ENCODE data around the gene NDN. TPM values are rescaled to one million over a fixed set of nuclear protein-coding genes. Genes with fewer than 3 reads are reported as not detected.

Gene NDN
- total RNA-seq, 3 donors from 2014 or later, result 39.2 to 105 (median 41.6) TPM

- no peak for DNase-seq (ENCODE audit: low spot score in 2 of 2)
- TF ChIP-seq POLR2AphosphoS5 (IDR thresholded peaks at IDR 0.05) (no peak), CTCF (IDR thresholded peaks at IDR 0.05) (no peak), POLR2A (IDR thresholded peaks at IDR 0.05) (no peak)
- no peak overlapping the region for H3K4me3 ChIP-seq
- H3K27me3 ChIP-seq, result no peaks in the 10 kb centered on the region
- H3K9me3 ChIP-seq, result no peaks in the 10 kb centered on the region
- no peak overlapping the region for H3K27ac ChIP-seq
- no peaks in the 10 kb centered on the region for H3K4me1 ChIP-seq
- no peaks in the 10 kb centered on the region for H3K36me3 ChIP-seq
- intact Hi-C loops (cut with DNase I; ENCODE audit: low total_unique reads), result no loop called here
These were observed 8.2 kb upstream of the NDN start for GRCh38 chr15:23695282-23695681.

GRCh38 chr15:23694592-23694991 is 7.5 kb upstream of the NDN start:
- no peaks in the 10 kb centered on the region for H3K9me3 ChIP-seq
- TF ChIP-seq POLR2A (IDR thresholded peaks at IDR 0.05), result no peak
- H3K36me3 ChIP-seq, result no peaks in the 10 kb centered on the region
- H3K4me1 ChIP-seq, result no peaks in the 10 kb centered on the region
- no peak overlapping the region for H3K4me3 ChIP-seq
- intact Hi-C loops (cut with DNase I; ENCODE audit: low total_unique reads), result no loop called here
- H3K27me3 ChIP-seq, result no peaks in the 10 kb centered on the region
- no peak for DNase-seq (ENCODE audit: low spot score in 2 of 2)
- H3K27ac ChIP-seq, result no peak overlapping the region

- DNase-seq (ENCODE audit: low spot score in 2 of 2), result peak in 1 of 2 donors; percentile 21
- H3K4me3 ChIP-seq, result no peak overlapping the region
- intact Hi-C loops (cut with DNase I; ENCODE audit: low total_unique reads), result no loop called here
- no peaks in the 10 kb centered on the region for H3K4me1 ChIP-seq
- peaks cover 0 to 2% of the 10 kb centered on the region in 2 donors for H3K27me3 ChIP-seq
- H3K27ac ChIP-seq, result peak overlapping the region; percentile 2 to 69
- no peak for TF ChIP-seq POLR2A (IDR thresholded peaks at IDR 0.05)
- no peak for TF ChIP-seq CTCF (IDR thresholded peaks at IDR 0.05)
- TF ChIP-seq POLR2AphosphoS5 (IDR thresholded peaks at IDR 0.05), result peak in 1 of 3 donors; percentile 9
- H3K9me3 ChIP-seq, result no peaks in the 10 kb centered on the region
- H3K36me3 ChIP-seq, result no peaks in the 10 kb centered on the region
These were observed 3.3 kb upstream of the NDN start for GRCh38 chr15:23690450-23690852.

- no peaks in the 10 kb centered on the region for H3K9me3 ChIP-seq
- intact Hi-C loops (cut with DNase I; ENCODE audit: low total_unique reads), result no loop called here
- no peak overlapping the region for H3K4me3 ChIP-seq
- no peak for DNase-seq (ENCODE audit: low spot score in 2 of 2)
- H3K27me3 ChIP-seq, result peaks cover 0 to 2% of the 10 kb centered on the region in 2 donors
- H3K4me1 ChIP-seq, result no peaks in the 10 kb centered on the region
- peak overlapping the region; percentile 2 to 69 for H3K27ac ChIP-seq
- H3K36me3 ChIP-seq, result no peaks in the 10 kb centered on the region
- TF ChIP-seq CTCF (IDR thresholded peaks at IDR 0.05) (no peak), POLR2A (IDR thresholded peaks at IDR 0.05) (no peak), POLR2AphosphoS5 (IDR thresholded peaks at IDR 0.05) (no peak)
These were observed 2.9 kb upstream of the NDN start for GRCh38 chr15:23690015-23690414.

GRCh38 chr15:23686466-23687142 is 501 bp downstream of the NDN start:
- intact Hi-C loops (cut with DNase I; ENCODE audit: low total_unique reads), result no loop called here
- H3K4me3 ChIP-seq, result peak overlapping the region; percentile 51 to 67 (median 54)
- no peaks in the 10 kb centered on the region for H3K4me1 ChIP-seq
- no peaks in the 10 kb centered on the region for H3K36me3 ChIP-seq
- peak overlapping the region in 1 of 2 donors; percentile 48 for H3K27ac ChIP-seq
- peaks cover 0 to 2% of the 10 kb centered on the region in 2 donors for H3K27me3 ChIP-seq
- no peak for DNase-seq (ENCODE audit: low spot score in 2 of 2)
- TF ChIP-seq POLR2AphosphoS5 (IDR thresholded peaks at IDR 0.05) (no peak), CTCF (IDR thresholded peaks at IDR 0.05) (no peak), POLR2A (IDR thresholded peaks at IDR 0.05) (no peak)
- H3K9me3 ChIP-seq, result no peaks in the 10 kb centered on the region

Measured in breast epithelium (tissue), 4 donors.